Ovary (tissue), 9 donors: Measurements from ENCODE around the gene LRCH1. TPM values are rescaled to one million over a fixed set of nuclear protein-coding genes. Genes with fewer than 3 reads are reported as not detected.

Source experiments
- DNase-seq, 5 donors: peaks; one replicate each; pipeline ENCODE4 v3.0.0-alpha.2; 2019 to 2020
- H3K27ac ChIP-seq, 2 donors: fragments of 200-600 bp; one replicate each; pipeline versions ENCODE4 v1.5.1 to v1.8.0; 2019 to 2022
- H3K27me3 ChIP-seq: fragments of 200-600 bp; one replicate; pipeline ENCODE4 v1.8.0; 2022
- H3K36me3 ChIP-seq: fragments of 200-600 bp; sonication (generic); one replicate; pipeline ENCODE4 v1.5.1; 2019
- H3K4me1 ChIP-seq: one replicate; pipeline ENCODE4 v1.8.1; 2013; ENCODE audit warnings: mild to moderate bottlenecking, moderate library complexity; ENCODE audit not compliant: insufficient read depth
- H3K4me3 ChIP-seq: fragments of 200-600 bp; sonication (generic); one replicate; pipeline ENCODE4 v1.5.1; 2017
- H3K9me3 ChIP-seq, 2 donors: fragments of 200-600 bp in 1 of 2; sonication (generic) in 1 of 2; one replicate each; pipeline versions ENCODE4 v1.5.1 to v1.8.1; 2013 to 2019; ENCODE audit warnings: mild to moderate bottlenecking in 1 of 2, moderate library complexity in 1 of 2
- CTCF ChIP-seq, 3 donors: fragments of 450-650 bp in 2 of 3; fragments of 200-600 bp in 1 of 3; IDR thresholded peaks; one replicate each; pipeline versions ENCODE4 v1.5.1 to v1.8.0; 2016 to 2022; ENCODE audit warnings: antibody characterized with exemption in 3 of 3, mild to moderate bottlenecking in 1 of 3
- EP300 ChIP-seq: sonication (generic); formaldehyde crosslinking; IDR thresholded peaks from one replicate; pipeline ENCODE4 v1.6.1; 2017; ENCODE audit warnings: antibody characterized with exemption
- POLR2A ChIP-seq: fragments of 450-650 bp; IDR thresholded peaks from one replicate; pipeline ENCODE4 v1.6.1; 2017; ENCODE audit warnings: antibody characterized with exemption, mild to moderate bottlenecking, moderate library complexity
- WGBS, 3 donors: extraction: QIAGEN DNeasy Blood & Tissue Kit in 1 of 3; methylation state at CpG; one replicate each; pipeline versions ENCODE4 v1.1.5 to v1.1.7; 2013 to 2017; 5-methylcytosine and 5-hydroxymethylcytosine counted together
- intact Hi-C, 4 donors: fragments of 100-400 bp; cut with DNase I; formaldehyde crosslinking; loops; one replicate each; pipeline versions ENCODE4 v1.11.0 to v1.15.1; 2022 to 2023
- polyA plus RNA-seq, 2 donors: library from polyadenylated mRNA; stranded (reverse); fragments of 200-250 nt in 1 of 2; fragments of 350-450 nt in 1 of 2; fragmentation: Illumina TruSeq in 1 of 2; extraction: RNeasy Lipid Tissue Mini Kit (QIAGEN cat#74804) in 1 of 2; gene quantifications; one replicate each; pipeline ENCODE4 v1.2.3, GENCODE V29; 2013 to 2014
- total RNA-seq, 7 donors: library from RNA; depleted of rRNA in 2 of 7; stranded (reverse); fragments of >200 nt in 2 of 7; fragmentation: NEBNext Ultra II Directional in 3 of 7; extraction: Animal tissue kit (Norgen Biotek cat#: 25700) in 3 of 7; gene quantifications; one replicate each; pipeline versions ENCODE4 v1.1.0 to v1.2.4, GENCODE V29; 2016 to 2023
- donor health status: DM: no; HTN: no; CAD: no; lungs with moderate emphysema.
- donor health status: DM: no; HTN: no; CAD: no.
- donor health status: Bipolar disorder and iron deficiency.
- donor health status: DM: yes; HTN: yes; CAD: no.
- donor health status: DM: no; HTN: no; CAD: no.
- donor health status: DM: yes; HTN: yes; CAD: no.

LRCH1 gene
- total and polyA plus RNA-seq, 9 donors = 7.6 to 19.3 (median 15.8) TPM

GRCh38 chr13:46748300-46748699 lies 195.3 kb downstream of the LRCH1 start:
- H3K36me3 ChIP-seq = no peaks in the 10 kb centered on the region
- TF ChIP-seq CTCF (IDR thresholded peaks at IDR 0.05) (no peak), POLR2A (no peak), EP300 (no peak)
- H3K27me3 ChIP-seq = no peaks in the 10 kb centered on the region
- H3K27ac ChIP-seq = no peak overlapping the region
- no peak overlapping the region for H3K4me3 ChIP-seq
- 87 to 91% (median 90%) methylated on average over 4 of the region's 4 CpGs for WGBS, 3 donors
- DNase-seq = no peak
- H3K4me1 ChIP-seq = no peaks in the 10 kb centered on the region
- H3K9me3 ChIP-seq = no peaks in the 10 kb centered on the region
- intact Hi-C loops = no loop called here

- Histone ChIP-seq H3K27me3 (no peaks in the 10 kb centered on the region), H3K9me3 (no peaks in the 10 kb centered on the region), H3K27ac (no peak overlapping the region), H3K4me3 (no peak overlapping the region), H3K36me3 (no peaks in the 10 kb centered on the region), H3K4me1 (no peaks in the 10 kb centered on the region)
- TF ChIP-seq EP300 = no peak
- TF ChIP-seq POLR2A = no peak
- TF ChIP-seq CTCF (IDR thresholded peaks at IDR 0.05) = no peak
- WGBS, 3 donors = 55 to 64% (median 63%) methylated on average over 2 of the region's 2 CpGs
- intact Hi-C loops = no loop called here
- DNase-seq = no peak
Measured at GRCh38 chr13:46749951-46750350, 197.0 kb downstream of the LRCH1 start.

- Histone ChIP-seq H3K9me3 (no peaks in the 10 kb centered on the region), H3K27me3 (no peaks in the 10 kb centered on the region), H3K27ac (no peak overlapping the region), H3K4me1 (no peaks in the 10 kb centered on the region), H3K36me3 (no peaks in the 10 kb centered on the region), H3K4me3 (no peak overlapping the region)
- intact Hi-C loops = no loop called here
- WGBS, 3 donors = 70 to 75% (median 75%) methylated on average over 7 of the region's 7 CpGs
- TF ChIP-seq POLR2A (no peak), CTCF (IDR thresholded peaks at IDR 0.05) (no peak), EP300 (no peak)
- DNase-seq = no peak
Measured at GRCh38 chr13:46751811-46752635, 199.1 kb downstream of the LRCH1 start.

- Histone ChIP-seq H3K4me1 (no peaks in the 10 kb centered on the region), H3K27me3 (no peaks in the 10 kb centered on the region), H3K9me3 (no peaks in the 10 kb centered on the region), H3K27ac (no peak overlapping the region), H3K36me3 (no peaks in the 10 kb centered on the region), H3K4me3 (no peak overlapping the region)
- intact Hi-C loops = no loop called here
- WGBS, 3 donors = 86 to 92% (median 88%) methylated on average over 5 of the region's 5 CpGs
- DNase-seq = no peak
- TF ChIP-seq CTCF (IDR thresholded peaks at IDR 0.05) (no peak), EP300 (no peak), POLR2A (no peak)
Measured at GRCh38 chr13:46753137-46753536, 200.2 kb downstream of the LRCH1 start.
